Mesodermal cell (in vitro differentiated cells): ENCODE measurements around the gene AKR1B1.

Experiments
- H3K27ac ChIP-seq: 2 replicates; pipeline ENCODE4 v1.7.0; 2013; ENCODE audit warnings: mild to moderate bottlenecking, low read depth, low read length, moderate library complexity; ENCODE audit not compliant: severe bottlenecking
- H3K36me3 ChIP-seq: 2 replicates; pipeline ENCODE4 v1.7.1; 2013; ENCODE audit warnings: mild to moderate bottlenecking, low read length, moderate library complexity; ENCODE audit not compliant: control insufficient read depth, insufficient read depth
- H3K4me1 ChIP-seq: one replicate; pipeline ENCODE4 v1.7.1; 2013; ENCODE audit warnings: mild to moderate bottlenecking, low read length; ENCODE audit not compliant: insufficient read depth, control insufficient read depth, poor library complexity, severe bottlenecking
- H3K4me3 ChIP-seq: 2 replicates; pipeline ENCODE4 v1.7.0; 2013; ENCODE audit warnings: low read length, control low read depth, mild to moderate bottlenecking; ENCODE audit not compliant: insufficient read depth, poor library complexity, severe bottlenecking; ENCODE audit errors: extremely low read depth
- H3K9me3 ChIP-seq: 2 replicates; pipeline ENCODE4 v1.7.1; 2013; ENCODE audit warnings: mild to moderate bottlenecking, low read length, moderate library complexity; ENCODE audit not compliant: control insufficient read depth
- WGBS, 2 experiments: methylation state at CpG; one replicate each; pipeline ENCODE4 v1.1.5; 2013; ENCODE audit warnings: missing lambda C conversion rate in 2 of 2; ENCODE audit not compliant: insufficient coverage in 2 of 2; 5-methylcytosine and 5-hydroxymethylcytosine counted together

AKR1B1 gene

DNA sequence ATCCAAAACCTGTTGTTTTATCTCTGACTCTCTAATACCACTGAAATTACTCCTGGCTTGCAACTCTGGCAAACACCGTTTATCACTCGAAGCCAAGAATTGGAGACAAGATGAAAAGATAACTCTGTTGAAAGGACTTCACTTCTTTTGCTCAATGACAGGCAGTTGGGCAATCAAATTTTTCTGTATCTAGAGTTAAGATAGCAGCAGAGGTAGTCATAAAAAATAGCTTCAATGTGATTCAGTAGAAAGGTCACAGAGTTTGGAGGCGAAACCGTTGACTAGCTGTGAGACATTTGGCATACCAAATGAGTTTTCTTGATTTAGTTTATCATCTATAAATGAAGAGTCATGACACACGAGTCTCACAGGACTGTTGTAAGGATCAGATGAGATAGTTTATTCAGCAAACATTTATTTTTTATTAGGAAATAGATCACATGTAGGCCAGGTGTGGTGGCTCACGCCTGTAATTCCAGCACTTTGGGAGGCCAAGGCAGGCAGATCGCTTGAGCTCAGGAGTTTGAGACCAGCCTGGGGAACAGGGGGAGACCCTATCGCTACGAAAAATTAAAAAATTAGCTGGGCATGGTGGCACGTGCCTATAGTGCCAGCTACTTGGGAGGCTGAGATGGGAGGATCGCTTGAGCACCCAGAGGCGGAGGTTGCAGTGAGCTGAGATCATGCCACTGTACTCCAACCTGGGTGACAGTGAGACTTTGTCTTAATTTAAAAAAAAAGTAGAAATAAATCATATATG, 23.6 kb downstream of the AKR1B1 start:
- no peaks in the 10 kb centered on the region for H3K9me3 ChIP-seq
- no peak overlapping the region for H3K4me3 ChIP-seq
- H3K4me1 ChIP-seq = no peaks in the 10 kb centered on the region
- 91 to 93% methylated on average over 9 to 10 of the region's 12 CpGs for WGBS, 2 experiments
- peaks cover 10% of the 10 kb centered on the region for H3K36me3 ChIP-seq
- no peak overlapping the region for H3K27ac ChIP-seq

GRCh38 chr7:134434701-134435100, 24.2 kb downstream of the AKR1B1 start:
- Histone ChIP-seq H3K4me3 (no peak overlapping the region), H3K4me1 (no peaks in the 10 kb centered on the region), H3K36me3 (peaks cover 4% of the 10 kb centered on the region), H3K9me3 (no peaks in the 10 kb centered on the region), H3K27ac (no peak overlapping the region)
- WGBS, 2 experiments = 89 to 95% methylated on average over 4 to 5 of the region's 5 CpGs

DNA sequence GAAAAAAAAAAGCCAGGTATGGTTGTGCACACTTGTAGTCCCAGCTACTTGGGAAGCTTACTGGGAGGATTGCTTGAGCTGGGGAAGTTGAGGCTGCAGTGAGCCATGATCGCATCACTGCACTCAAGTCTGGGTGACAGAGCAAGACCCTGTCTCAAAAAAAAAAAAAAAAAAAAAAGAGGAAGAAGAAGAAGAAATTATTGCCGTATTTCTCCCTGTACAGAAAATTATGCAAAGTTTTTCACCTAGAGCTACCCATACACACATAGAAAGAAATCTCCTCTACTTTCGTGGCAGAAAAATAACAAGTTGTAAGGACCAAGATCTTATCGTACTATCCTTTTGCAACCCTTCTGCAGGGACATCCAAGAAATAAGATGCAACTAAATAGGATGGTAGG, 25.5 kb downstream of the AKR1B1 start:
- no peaks in the 10 kb centered on the region for H3K36me3 ChIP-seq
- H3K9me3 ChIP-seq = no peaks in the 10 kb centered on the region
- H3K4me3 ChIP-seq = no peak overlapping the region
- no peaks in the 10 kb centered on the region for H3K4me1 ChIP-seq
- no peak overlapping the region for H3K27ac ChIP-seq
- 100% methylated on average over 1 of the region's 4 CpGs; no CpG with 5 or more reads in 1 of the 2 experiments for WGBS, 2 experiments

DNA sequence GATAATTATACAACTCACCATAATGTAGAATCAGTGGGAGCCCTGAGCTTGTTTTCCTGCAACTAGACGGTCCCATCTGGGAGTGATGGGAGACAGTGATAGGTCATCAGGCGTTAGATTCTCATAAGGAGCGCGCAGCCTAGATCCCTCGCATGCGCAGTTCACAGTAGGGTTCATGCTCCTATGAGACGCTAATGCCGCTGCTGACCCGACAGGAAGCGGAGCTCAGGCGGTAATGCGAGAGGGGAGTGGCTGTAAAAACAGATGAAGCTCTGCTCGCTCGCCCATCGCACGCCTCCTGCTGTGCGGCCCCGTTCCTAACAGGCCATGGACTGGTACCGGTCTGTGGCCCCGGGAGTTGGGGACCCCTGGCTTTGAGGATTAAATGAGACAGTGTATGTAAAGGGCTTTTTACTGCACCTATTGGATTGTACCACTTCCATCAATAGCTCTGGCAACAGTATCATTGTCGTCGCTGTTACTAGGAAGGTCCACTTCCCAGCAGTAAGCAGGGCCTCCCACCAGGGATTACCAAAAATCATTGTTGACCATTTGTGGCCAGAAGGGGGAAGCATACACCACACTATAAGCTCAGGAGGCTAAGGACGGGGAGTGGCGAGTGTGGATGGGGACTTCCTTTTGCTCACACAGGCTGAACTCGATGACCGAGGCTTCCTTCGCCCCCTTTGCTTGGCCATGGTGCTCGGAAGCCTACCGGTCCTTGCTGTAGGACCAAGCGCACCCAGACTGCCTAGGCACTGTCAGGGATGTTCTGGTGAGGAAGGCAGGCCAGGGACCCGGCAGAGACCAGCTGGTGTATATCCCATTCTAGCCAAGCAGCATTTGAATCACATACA, 26.4 kb downstream of the AKR1B1 start:
- H3K4me3 ChIP-seq = peak overlapping the region; percentile 21
- WGBS, 2 experiments = 13 to 16% methylated on average over 18 to 26 of the region's 31 CpGs
- H3K27ac ChIP-seq = peak overlapping the region; percentile 44
- no peaks in the 10 kb centered on the region for H3K36me3 ChIP-seq
- H3K9me3 ChIP-seq = no peaks in the 10 kb centered on the region
- no peaks in the 10 kb centered on the region for H3K4me1 ChIP-seq

GRCh38 chr7:134431815-134432214, 27.1 kb downstream of the AKR1B1 start:
- Histone ChIP-seq H3K27ac (no peak overlapping the region), H3K4me3 (peak overlapping the region; percentile 21), H3K4me1 (no peaks in the 10 kb centered on the region), H3K36me3 (no peaks in the 10 kb centered on the region), H3K9me3 (no peaks in the 10 kb centered on the region)
- WGBS, 2 experiments = 92 to 95% methylated on average over 4 to 8 of the region's 11 CpGs

DNA sequence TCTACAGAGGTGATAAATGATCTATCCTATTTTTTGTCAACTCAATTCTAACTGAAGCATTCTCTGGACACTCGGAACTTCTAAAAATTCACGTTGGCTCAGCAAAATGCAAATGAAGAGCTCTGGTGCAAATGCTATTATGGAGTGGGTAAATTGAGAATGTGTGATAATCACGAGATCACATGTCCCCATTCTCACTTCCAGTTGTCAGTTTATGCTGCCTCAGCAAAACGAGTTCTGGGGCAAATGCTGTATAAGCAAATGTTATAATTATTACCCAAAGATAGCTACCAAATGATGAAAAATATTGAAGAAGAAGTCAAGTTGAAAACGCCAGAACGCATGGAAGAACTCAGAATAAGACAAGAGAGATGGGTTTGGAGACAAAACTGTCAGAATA, 29.4 kb downstream of the AKR1B1 start:
- no peaks in the 10 kb centered on the region for H3K9me3 ChIP-seq
- no peaks in the 10 kb centered on the region for H3K36me3 ChIP-seq
- no peak overlapping the region for H3K27ac ChIP-seq
- H3K4me3 ChIP-seq = no peak overlapping the region
- 71 to 100% methylated on average over 2 to 4 of the region's 6 CpGs for WGBS, 2 experiments
- H3K4me1 ChIP-seq = no peaks in the 10 kb centered on the region

DNA sequence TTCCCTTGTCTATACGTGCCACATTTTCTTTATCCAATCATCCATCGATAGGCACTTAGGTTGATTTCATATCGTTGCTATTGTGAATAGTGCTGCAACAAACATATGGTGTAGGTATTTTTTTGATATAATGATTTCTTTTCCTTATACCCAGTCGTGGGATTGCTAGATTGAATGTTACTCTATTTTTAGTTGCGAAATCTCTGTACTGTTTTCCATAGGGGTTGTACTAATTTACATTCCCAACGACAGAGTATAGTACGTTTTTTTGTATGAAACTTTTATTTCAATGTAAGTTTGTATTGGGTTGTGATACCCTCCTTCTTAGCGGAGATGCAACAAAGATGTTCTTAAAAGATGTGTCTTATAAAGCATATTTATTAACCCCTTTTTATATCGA, 30.0 kb downstream of the AKR1B1 start:
- Histone ChIP-seq H3K4me1 (no peaks in the 10 kb centered on the region), H3K4me3 (no peak overlapping the region), H3K27ac (no peak overlapping the region), H3K36me3 (no peaks in the 10 kb centered on the region), H3K9me3 (no peaks in the 10 kb centered on the region)
- no CpG with 5 or more reads among the region's 9 CpGs for WGBS, 2 experiments

DNA sequence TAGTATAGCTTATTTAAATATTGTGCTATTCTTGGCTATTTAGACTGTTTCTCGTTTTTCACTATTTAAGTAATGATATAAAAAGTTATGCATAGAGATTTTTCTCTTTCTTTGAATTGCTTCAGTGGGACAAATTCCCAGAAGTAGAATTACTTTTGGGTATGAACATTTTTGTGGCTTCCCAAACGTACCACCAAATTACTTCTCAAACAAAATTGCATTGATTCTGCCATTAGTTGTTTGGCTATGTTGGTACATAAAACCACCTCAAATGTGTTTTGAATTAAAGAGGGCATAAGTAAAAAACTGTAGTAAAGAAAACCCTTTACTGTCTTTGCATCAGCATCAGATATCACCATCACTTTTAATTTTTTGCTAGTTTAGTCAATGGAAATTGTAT, 31.0 kb downstream of the AKR1B1 start:
- no peak overlapping the region for H3K27ac ChIP-seq

GRCh38 chr7:134425777-134426176, 33.1 kb downstream of the AKR1B1 start:
- H3K4me3 ChIP-seq = no peak overlapping the region
- no peaks in the 10 kb centered on the region for H3K4me1 ChIP-seq
- no peaks in the 10 kb centered on the region for H3K9me3 ChIP-seq
- H3K27ac ChIP-seq = no peak overlapping the region
- WGBS, 2 experiments = 89 to 94% methylated on average over 1 of the region's 1 CpG
- H3K36me3 ChIP-seq = no peaks in the 10 kb centered on the region

More for the DNA sequence above, 31.0 kb downstream of the AKR1B1 start:
- H3K36me3 ChIP-seq = no peaks in the 10 kb centered on the region
- H3K9me3 ChIP-seq = no peaks in the 10 kb centered on the region
- H3K4me1 ChIP-seq = no peaks in the 10 kb centered on the region
- H3K4me3 ChIP-seq = no peak overlapping the region
- no CpG with 5 or more reads among the region's 2 CpGs for WGBS, 2 experiments

- Histone ChIP-seq H3K4me1 (no peaks in the 10 kb centered on the region), H3K27ac (no peak overlapping the region)
- WGBS, 2 experiments = 78 to 83% methylated on average over 2 of the region's 4 CpGs
Observed at GRCh38 chr7:134422638-134423037, 36.3 kb downstream of the AKR1B1 start.

GRCh38 chr7:134422008-134422407, 36.9 kb downstream of the AKR1B1 start:
- 67% methylated on average over 1 of the region's 3 CpGs; no CpG with 5 or more reads in 1 of the 2 experiments for WGBS, 2 experiments
- Histone ChIP-seq H3K27ac (no peak overlapping the region), H3K4me3 (no peak overlapping the region), H3K9me3 (no peaks in the 10 kb centered on the region), H3K36me3 (no peaks in the 10 kb centered on the region), H3K4me1 (no peaks in the 10 kb centered on the region)

More at GRCh38 chr7:134422638-134423037, 36.3 kb downstream of the AKR1B1 start:
- no peaks in the 10 kb centered on the region for H3K9me3 ChIP-seq
- no peaks in the 10 kb centered on the region for H3K36me3 ChIP-seq
- no peak overlapping the region for H3K4me3 ChIP-seq
